Prostate gland (tissue), 2 donors: ENCODE data around the gene PBXIP1. TPM values are rescaled to one million over a fixed set of nuclear protein-coding genes. Genes with fewer than 3 reads are reported as not detected.

Source experiments
- DNase-seq: peaks from one replicate; pipeline ENCODE4 v3.0.0-alpha.2; 2019; ENCODE audit warnings: low spot score
- H3K27ac ChIP-seq, 2 donors: fragments of 200-600 bp; sonication (generic); 2 replicates each; pipeline ENCODE4 v1.5.1; 2017 to 2019
- H3K27me3 ChIP-seq: fragments of 200-600 bp; sonication (generic); replicated peaks from 2 replicates; pipeline ENCODE4 v1.5.1; 2019; ENCODE audit not compliant: insufficient read depth
- H3K36me3 ChIP-seq, 2 donors: fragments of 200-600 bp; sonication (generic); 1 replicate in 1 of 2; 2 replicates in 1 of 2; pipeline versions ENCODE4 v1.5.1 to v1.8.1; 2017 to 2019
- H3K4me1 ChIP-seq: fragments of 200-600 bp; sonication (generic); replicated peaks from 2 replicates; pipeline ENCODE4 v1.5.1; 2019
- H3K4me3 ChIP-seq, 2 donors: fragments of 200-600 bp; sonication (generic); 2 replicates each; pipeline ENCODE4 v1.5.1; 2017 to 2019
- H3K9me3 ChIP-seq: fragments of 200-600 bp; sonication (generic); 2 replicates; pipeline ENCODE4 v1.5.1; 2017
- POLR2A ChIP-seq: fragments of 450-650 bp; IDR thresholded peaks from one replicate; pipeline ENCODE4 v1.6.1; 2016; ENCODE audit warnings: antibody characterized with exemption, mild to moderate bottlenecking
- POLR2AphosphoS5 ChIP-seq: sonication (generic); formaldehyde crosslinking; IDR thresholded peaks from one replicate; pipeline ENCODE4 v1.6.1; 2017; ENCODE audit warnings: antibody characterized with exemption
- WGBS: methylation state at CpG from one replicate; pipeline ENCODE4 v1.1.5; 2018; 5-methylcytosine and 5-hydroxymethylcytosine counted together
- intact Hi-C: fragments of 100-400 bp; cut with DNase I; formaldehyde crosslinking; loops from one replicate; pipeline ENCODE4 v1.14.2; 2022
- total RNA-seq, 2 donors: library from RNA; depleted of rRNA; stranded (reverse); fragments of >200 nt; gene quantifications; one replicate each; pipeline ENCODE4 v1.1.0, GENCODE V29; 2016
- TF ChIP-seq, protein P1 (sequence below), 4 experiments: fragments of 200-600 bp in 2 of 4; fragments of 450-650 bp in 2 of 4; sonication (generic) in 2 of 4; IDR thresholded peaks; 1 replicate in 3 of 4; 2 replicates in 1 of 4; pipeline ENCODE4 v1.5.1; 2016 to 2019; ENCODE audit warnings: antibody characterized with exemption in 4 of 4, mild to moderate bottlenecking in 2 of 4, moderate library complexity in 2 of 4

PBXIP1 gene
- total RNA-seq, 2 donors from 2014 or later = 113 to 140 TPM

DNA sequence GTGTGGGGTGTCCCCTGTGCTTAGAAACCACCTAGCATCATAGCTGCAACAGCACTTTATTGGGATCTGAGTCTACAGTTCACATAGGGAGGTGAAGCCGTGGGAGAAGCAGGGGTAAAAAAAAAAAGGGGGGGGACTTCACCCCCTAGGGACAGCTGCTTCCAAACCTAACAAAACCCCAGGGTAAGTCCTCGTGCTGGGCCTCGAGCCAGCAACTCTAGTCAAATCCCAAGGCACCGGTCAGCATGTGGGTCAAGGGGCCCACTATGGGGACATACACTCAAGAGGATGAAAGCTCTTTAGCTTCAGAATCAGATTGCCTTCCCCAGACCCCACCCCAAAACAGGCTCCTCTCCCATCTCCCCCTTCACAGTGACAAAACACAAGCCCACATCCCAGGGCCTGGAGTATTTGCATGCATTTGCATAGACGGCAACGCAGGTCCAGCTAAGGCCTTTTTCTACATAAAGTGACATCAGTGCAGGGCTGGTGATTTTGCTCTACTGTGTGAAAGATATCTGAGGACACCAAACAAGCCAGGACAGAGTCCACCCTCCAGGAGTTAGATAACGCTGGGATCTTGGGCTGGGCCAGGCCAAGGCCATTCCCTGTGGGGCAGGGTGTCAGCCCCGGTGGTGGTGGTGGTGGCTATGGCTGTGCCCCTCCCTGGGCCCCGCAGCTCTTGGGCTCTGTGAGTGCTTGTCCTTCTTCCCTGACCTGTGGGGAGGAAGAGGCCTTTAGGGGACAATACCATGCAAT is 11.3 kb downstream of the PBXIP1 start:
- H3K27ac ChIP-seq = no peak overlapping the region
- no peaks in the 10 kb centered on the region for H3K27me3 ChIP-seq
- WGBS = 39% methylated on average over 9 of the region's 9 CpGs
- intact Hi-C loops = no loop called here
- no peaks in the 10 kb centered on the region for H3K9me3 ChIP-seq
- H3K4me3 ChIP-seq = no peak overlapping the region
- H3K36me3 ChIP-seq = no peaks in the 10 kb centered on the region
- no peak for DNase-seq
- TF ChIP-seq POLR2AphosphoS5 (no peak), POLR2A (no peak)
- TF ChIP-seq, protein P1, sequence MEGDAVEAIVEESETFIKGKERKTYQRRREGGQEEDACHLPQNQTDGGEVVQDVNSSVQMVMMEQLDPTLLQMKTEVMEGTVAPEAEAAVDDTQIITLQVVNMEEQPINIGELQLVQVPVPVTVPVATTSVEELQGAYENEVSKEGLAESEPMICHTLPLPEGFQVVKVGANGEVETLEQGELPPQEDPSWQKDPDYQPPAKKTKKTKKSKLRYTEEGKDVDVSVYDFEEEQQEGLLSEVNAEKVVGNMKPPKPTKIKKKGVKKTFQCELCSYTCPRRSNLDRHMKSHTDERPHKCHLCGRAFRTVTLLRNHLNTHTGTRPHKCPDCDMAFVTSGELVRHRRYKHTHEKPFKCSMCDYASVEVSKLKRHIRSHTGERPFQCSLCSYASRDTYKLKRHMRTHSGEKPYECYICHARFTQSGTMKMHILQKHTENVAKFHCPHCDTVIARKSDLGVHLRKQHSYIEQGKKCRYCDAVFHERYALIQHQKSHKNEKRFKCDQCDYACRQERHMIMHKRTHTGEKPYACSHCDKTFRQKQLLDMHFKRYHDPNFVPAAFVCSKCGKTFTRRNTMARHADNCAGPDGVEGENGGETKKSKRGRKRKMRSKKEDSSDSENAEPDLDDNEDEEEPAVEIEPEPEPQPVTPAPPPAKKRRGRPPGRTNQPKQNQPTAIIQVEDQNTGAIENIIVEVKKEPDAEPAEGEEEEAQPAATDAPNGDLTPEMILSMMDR (IDR thresholded peaks at IDR 0.05) = no peak
- H3K4me1 ChIP-seq = peaks cover 11% of the 10 kb centered on the region

DNA sequence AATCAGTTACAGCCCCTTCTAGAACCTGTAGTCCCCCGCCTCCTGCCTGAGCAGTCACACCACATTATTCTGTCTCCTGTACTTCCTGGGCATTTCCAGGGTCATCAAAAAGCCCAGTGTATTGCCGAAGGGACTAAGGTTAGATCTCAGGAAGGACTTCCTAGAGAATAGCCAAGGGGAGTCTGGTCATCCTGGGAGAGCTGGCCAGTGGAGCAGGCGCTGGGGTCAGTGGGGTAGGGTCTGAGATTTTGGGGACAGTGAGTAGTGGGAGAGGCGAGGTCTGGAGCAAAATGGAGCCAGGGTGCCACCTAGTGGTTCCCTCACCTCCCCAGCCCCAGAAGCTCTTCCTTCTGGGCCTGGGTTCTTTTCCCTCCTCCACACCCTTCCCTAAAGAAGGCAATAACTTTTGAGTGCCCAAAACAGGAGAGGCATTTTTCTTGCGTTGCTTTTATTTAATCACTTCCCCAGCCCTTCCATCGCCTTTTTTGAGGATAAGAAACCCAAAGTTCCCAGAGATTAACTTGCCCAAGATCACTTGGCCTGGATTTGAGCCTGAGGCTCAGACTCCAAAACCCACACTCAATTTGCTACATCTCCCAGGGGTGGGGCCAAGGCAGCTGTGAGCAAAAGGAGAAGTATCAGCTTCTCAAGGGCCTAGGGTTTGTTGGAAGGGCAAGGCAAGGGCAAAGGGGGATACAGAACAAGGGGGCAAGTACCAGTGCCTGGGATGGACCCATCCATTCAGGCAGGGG is 12.1 kb downstream of the PBXIP1 start:
- no peaks in the 10 kb centered on the region for H3K27me3 ChIP-seq
- no peak overlapping the region for H3K4me3 ChIP-seq
- no peaks in the 10 kb centered on the region for H3K36me3 ChIP-seq
- H3K4me1 ChIP-seq = peaks cover 11% of the 10 kb centered on the region
- no peak for DNase-seq
- TF ChIP-seq, protein P1 (IDR thresholded peaks at IDR 0.05) = peak; percentile 23 to 71 (median 58)
- TF ChIP-seq POLR2A = no peak
- peak; percentile 10 for TF ChIP-seq POLR2AphosphoS5
- WGBS = 49% methylated on average over 6 of the region's 6 CpGs
- H3K9me3 ChIP-seq = no peaks in the 10 kb centered on the region
- H3K27ac ChIP-seq = no peak overlapping the region
- intact Hi-C loops = no loop called here

DNA sequence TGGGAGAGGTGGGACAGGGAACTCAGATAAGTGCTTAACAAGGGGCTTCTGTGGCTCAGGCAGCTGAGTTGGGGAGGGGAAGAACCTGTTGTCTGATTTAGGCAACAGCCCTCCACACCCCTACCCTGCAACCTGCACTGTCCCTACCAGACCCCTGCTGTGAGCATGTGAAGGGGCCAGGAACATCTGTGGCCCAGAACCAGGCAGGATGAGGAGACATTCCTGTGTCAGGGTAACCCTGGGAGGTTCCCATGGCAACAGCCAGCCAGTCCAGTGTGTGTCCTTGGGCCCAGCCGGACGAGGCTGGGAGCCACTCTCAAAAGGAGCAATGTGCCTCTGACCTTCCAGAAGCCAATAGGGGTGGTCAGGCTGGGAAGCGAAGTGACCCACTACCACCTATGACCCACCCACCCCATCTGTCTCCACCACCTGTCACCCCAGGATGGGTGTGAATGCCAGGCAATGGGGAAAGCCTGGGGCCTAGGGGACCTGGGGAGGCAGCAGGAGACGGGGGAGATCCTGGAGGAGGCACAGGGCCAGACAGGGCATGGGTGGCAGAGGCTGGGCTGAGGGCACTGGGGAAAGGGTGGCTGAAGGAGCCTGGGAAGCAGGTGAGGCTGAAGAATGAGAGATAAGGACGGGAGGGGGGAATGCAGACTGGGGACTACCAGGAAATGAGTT is 14.4 kb downstream of the PBXIP1 start:
- Histone ChIP-seq H3K36me3 (no peaks in the 10 kb centered on the region), H3K27ac (no peak overlapping the region), H3K9me3 (no peaks in the 10 kb centered on the region), H3K4me3 (no peak overlapping the region), H3K27me3 (no peaks in the 10 kb centered on the region), H3K4me1 (peaks cover 20% of the 10 kb centered on the region)
- TF ChIP-seq POLR2A (no peak), POLR2AphosphoS5 (no peak)
- TF ChIP-seq, protein P1 (IDR thresholded peaks at IDR 0.05) = no peak
- intact Hi-C loops = no loop called here
- DNase-seq = no peak
- 81% methylated on average over 5 of the region's 5 CpGs for WGBS

DNA sequence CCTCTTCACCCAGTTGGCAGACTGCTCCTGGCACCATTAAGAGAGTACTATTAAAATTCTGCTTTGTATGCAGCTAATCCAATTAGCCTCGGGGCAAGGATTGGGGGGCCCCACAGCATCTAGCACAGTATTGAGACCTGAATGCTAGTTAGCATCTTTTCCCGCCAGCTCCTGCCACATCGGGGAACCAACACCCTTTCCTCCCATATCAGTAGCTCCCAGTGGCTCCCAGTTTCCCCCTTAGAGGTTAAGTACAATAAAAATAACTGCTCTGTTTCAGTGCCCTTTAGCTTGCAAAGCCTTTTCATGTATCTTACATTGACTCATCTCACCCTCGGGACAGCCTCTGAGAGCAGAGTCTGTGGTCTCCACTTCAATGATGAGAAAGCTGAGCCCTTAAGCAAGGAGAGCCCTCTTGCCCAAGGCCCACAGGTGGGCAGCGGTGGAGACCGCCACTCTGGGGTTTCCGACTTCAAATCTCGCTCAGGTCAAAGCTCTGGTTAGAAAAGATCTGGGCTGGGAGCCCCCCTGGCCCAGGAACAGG is 15.2 kb downstream of the PBXIP1 start:
- intact Hi-C loops = no loop called here

More for the DNA sequence above, 15.2 kb downstream of the PBXIP1 start:
- Histone ChIP-seq H3K27ac (no peak overlapping the region), H3K9me3 (no peaks in the 10 kb centered on the region), H3K27me3 (no peaks in the 10 kb centered on the region), H3K4me1 (peaks cover 20% of the 10 kb centered on the region), H3K36me3 (no peaks in the 10 kb centered on the region), H3K4me3 (no peak overlapping the region)
- TF ChIP-seq POLR2A = no peak
- no peak for TF ChIP-seq POLR2AphosphoS5
- TF ChIP-seq, protein P1 (IDR thresholded peaks at IDR 0.05) = no peak
- DNase-seq = no peak
- WGBS = 62% methylated on average over 8 of the region's 8 CpGs
